Fibroblast of lung (primary cell): ENCODE measurements around the gene RAB40B. TPM values are rescaled to one million over a fixed set of nuclear protein-coding genes. Genes with fewer than 3 reads are reported as not detected.

ENCODE experiments used
- DNase-seq, 2 donors: peaks; one replicate each; pipeline versions ENCODE4 v3.0.0 to v3.0.0-alpha.2; 2010; ENCODE audit warnings: low read depth in 2 of 2
- H2AFZ ChIP-seq: 2 replicates; pipeline ENCODE4 v1.5.1; 2012; ENCODE audit warnings: low read length, control low read depth, inconsistent platforms
- H3K27ac ChIP-seq: 2 replicates; pipeline ENCODE4 v1.5.1; 2011; ENCODE audit warnings: low read length, control low read depth; ENCODE audit not compliant: insufficient read depth
- H3K27me3 ChIP-seq: 2 replicates; pipeline ENCODE4 v1.5.1; 2011; ENCODE audit warnings: mild to moderate bottlenecking, low read length; ENCODE audit not compliant: control insufficient read depth, insufficient read depth
- H3K36me3 ChIP-seq: 2 replicates; pipeline ENCODE4 v1.5.1; 2011; ENCODE audit warnings: low read length; ENCODE audit not compliant: control insufficient read depth, insufficient read depth
- H3K4me1 ChIP-seq: 2 replicates; pipeline ENCODE4 v1.5.1; 2011; ENCODE audit warnings: low read length; ENCODE audit not compliant: control insufficient read depth, insufficient read depth; ENCODE audit errors: extremely low read depth
- H3K4me2 ChIP-seq: 2 replicates; pipeline ENCODE4 v1.5.1; 2011; ENCODE audit warnings: low read length, control low read depth; ENCODE audit not compliant: insufficient read depth; ENCODE audit errors: extremely low read depth
- H3K4me3 ChIP-seq, 4 experiments: fragments of 200-600 bp in 1 of 4; sonication (generic) in 1 of 4; replicated peaks in 1 of 4; 2 replicates each; pipeline ENCODE4 v1.5.1; 2011 to 2016; ENCODE audit warnings: low read length in 4 of 4, low read depth in 3 of 4, mild to moderate bottlenecking in 3 of 4, control low read depth in 2 of 4, inconsistent platforms in 1 of 4, mixed read lengths in 1 of 4; ENCODE audit not compliant: insufficient read depth in 1 of 4; ENCODE audit errors: control extremely low read depth in 1 of 4
- H3K79me2 ChIP-seq: 2 replicates; pipeline ENCODE4 v1.5.1; 2012; ENCODE audit warnings: mild to moderate bottlenecking, low read length, inconsistent platforms; ENCODE audit not compliant: control insufficient read depth, insufficient read depth
- H3K9ac ChIP-seq: 2 replicates; pipeline ENCODE4 v1.5.1; 2011; ENCODE audit warnings: mild to moderate bottlenecking, low read length, control low read depth; ENCODE audit not compliant: insufficient read depth
- H3K9me3 ChIP-seq: 2 replicates; pipeline ENCODE4 v1.5.1; 2012; ENCODE audit warnings: low read depth, low read length; ENCODE audit not compliant: control insufficient read depth, insufficient read depth
- H4K20me1 ChIP-seq: 2 replicates; pipeline ENCODE4 v1.5.1; 2011; ENCODE audit warnings: low read length; ENCODE audit not compliant: control insufficient read depth, insufficient read depth; ENCODE audit errors: extremely low read depth
- CTCF ChIP-seq, 2 donors: IDR thresholded peaks in 1 of 2; conservative IDR thresholded peaks in 1 of 2; 1 replicate in 1 of 2; 2 replicates in 1 of 2; pipeline ENCODE4 v1.5.1; 2011 to 2012; ENCODE audit warnings: low read length in 2 of 2, control low read depth in 1 of 2, inconsistent platforms in 1 of 2, low read depth in 1 of 2, mild to moderate bottlenecking in 1 of 2
- EZH2 ChIP-seq: IDR thresholded peaks from 2 replicates; pipeline ENCODE4 v1.5.1; 2012; ENCODE audit warnings: low read length, control low read depth, mild to moderate bottlenecking; ENCODE audit errors: missing control alignments
- polyA plus RNA-seq, 2 donors: library from polyadenylated mRNA; depleted of rRNA in 1 of 2; stranded (reverse) in 1 of 2; unstranded in 1 of 2; fragments of >200 nt; gene quantifications; 2 replicates each; pipeline ENCODE4 v1.2.1, GENCODE V29; 2011 to 2012; ENCODE audit warnings: missing spikeins in 1 of 2
- total RNA-seq: library from RNA; depleted of rRNA; stranded (reverse); fragments of >200 nt; gene quantifications from 2 replicates; pipeline ENCODE4 v1.2.1, GENCODE V29; 2014

The RAB40B gene
- total and polyA plus RNA-seq, 2 donors (not counting 1 experiment from before 2014, with no cell fraction given): 3.3 TPM

DNA sequence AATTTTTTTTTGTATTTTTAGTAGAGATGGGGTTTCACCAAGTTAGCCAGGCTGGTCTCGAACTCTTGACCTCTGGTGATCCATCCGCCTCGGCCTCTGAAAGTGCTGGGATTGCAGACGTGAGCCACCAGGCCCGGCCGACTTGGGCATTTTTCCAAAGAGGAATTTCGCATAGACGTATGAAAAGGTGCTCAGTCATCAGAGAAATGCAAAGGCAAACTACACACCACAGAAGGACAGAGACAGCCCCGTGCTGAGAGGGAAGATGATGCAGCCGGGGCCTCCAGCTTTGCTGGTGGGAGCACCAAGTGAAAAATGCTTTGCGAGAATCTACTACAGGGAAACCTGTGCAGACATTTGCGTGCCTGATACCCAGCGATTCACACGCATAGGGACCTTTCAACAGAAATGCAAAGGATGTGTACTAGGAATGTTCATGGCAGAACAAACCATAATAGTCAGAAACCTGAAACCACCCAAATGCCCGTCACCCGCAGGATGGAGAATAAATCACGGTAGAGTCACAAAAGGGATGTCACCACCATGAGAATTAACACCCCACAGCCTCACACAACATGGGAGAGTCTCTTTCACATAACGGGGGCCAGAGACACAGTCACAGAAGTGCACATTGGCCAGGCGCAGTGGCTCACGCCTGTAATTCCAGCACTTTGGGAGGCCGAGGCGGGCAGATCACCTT lies 5.2 kb downstream of the RAB40B start:
- Histone ChIP-seq H3K36me3 (no peaks in the 10 kb centered on the region), H4K20me1 (no peaks in the 10 kb centered on the region), H3K4me1 (peaks cover 2% of the 10 kb centered on the region), H3K4me3 (no peak overlapping the region), H3K79me2 (no peaks in the 10 kb centered on the region), H3K4me2 (no peak overlapping the region), H2AFZ (no peak overlapping the region), H3K9me3 (no peaks in the 10 kb centered on the region), H3K27ac (no peak overlapping the region), H3K27me3 (peaks cover 6% of the 10 kb centered on the region), H3K9ac (no peak overlapping the region)
- no peak for DNase-seq
- TF ChIP-seq CTCF (conservative IDR thresholded peaks at IDR 0.05 in 1 of 2, IDR thresholded peaks at IDR 0.05 in 1 of 2; ENCODE audit: low read depth in 1 of 2, low read length in 2 of 2): no peak
- no peak for TF ChIP-seq EZH2

DNA sequence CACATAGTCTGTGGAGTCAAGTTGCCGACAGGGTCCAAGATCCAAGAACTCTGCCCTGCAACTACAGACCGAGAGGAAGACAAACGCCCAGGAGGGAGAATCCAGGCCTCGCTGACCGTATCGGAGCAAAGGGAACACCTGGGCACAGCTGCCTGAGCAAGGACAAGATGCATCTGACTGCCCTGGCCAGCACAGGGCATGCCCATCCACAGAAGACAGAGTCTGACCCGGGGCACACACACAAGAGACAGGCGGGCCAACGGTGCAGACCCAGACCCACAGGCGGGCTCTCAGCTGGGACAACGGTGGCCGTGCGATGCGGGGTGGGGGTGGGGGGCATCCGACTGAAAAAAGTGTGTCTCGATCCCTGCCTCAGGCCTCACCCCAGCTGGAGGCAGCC lies 6.2 kb downstream of the RAB40B start:
- H3K4me3 ChIP-seq: no peak overlapping the region
- TF ChIP-seq EZH2 (no peak), CTCF (conservative IDR thresholded peaks at IDR 0.05 in 1 of 2, IDR thresholded peaks at IDR 0.05 in 1 of 2; ENCODE audit: low read depth in 1 of 2, low read length in 2 of 2) (no peak)
- peaks cover 4% of the 10 kb centered on the region for H3K27me3 ChIP-seq
- peaks cover under 1% of the 10 kb centered on the region for H3K4me1 ChIP-seq
- no peaks in the 10 kb centered on the region for H3K36me3 ChIP-seq
- H3K9me3 ChIP-seq: no peaks in the 10 kb centered on the region
- no peaks in the 10 kb centered on the region for H4K20me1 ChIP-seq
- H3K9ac ChIP-seq: no peak overlapping the region
- no peak overlapping the region for H3K4me2 ChIP-seq
- DNase-seq: no peak
- H3K79me2 ChIP-seq: no peaks in the 10 kb centered on the region
- no peak overlapping the region for H3K27ac ChIP-seq
- no peak overlapping the region for H2AFZ ChIP-seq

DNA sequence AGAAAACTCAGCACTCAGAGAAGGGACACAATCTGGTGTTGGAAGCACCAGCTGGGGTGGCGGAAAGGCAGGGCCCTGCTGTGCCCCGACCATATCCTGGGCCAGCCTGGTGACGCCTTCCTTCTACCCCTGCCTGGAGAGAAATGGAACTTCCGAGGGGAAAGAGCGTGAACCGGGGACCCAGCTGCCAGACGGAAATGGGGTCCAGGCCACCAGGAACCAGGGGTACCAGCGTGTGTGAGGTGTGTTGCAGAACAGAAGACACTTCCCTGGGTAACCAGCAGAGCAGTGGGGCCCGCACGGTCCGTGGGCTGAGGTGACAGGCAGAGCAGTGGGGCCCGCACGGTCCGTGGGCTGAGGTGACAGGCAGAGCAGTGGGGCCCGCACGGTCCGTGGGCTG lies 6.8 kb downstream of the RAB40B start:
- no peaks in the 10 kb centered on the region for H3K27me3 ChIP-seq
- no peaks in the 10 kb centered on the region for H3K36me3 ChIP-seq
- no peak overlapping the region for H3K4me3 ChIP-seq
- H3K9me3 ChIP-seq: no peaks in the 10 kb centered on the region
- no peak overlapping the region for H3K27ac ChIP-seq
- H3K79me2 ChIP-seq: no peaks in the 10 kb centered on the region
- H3K9ac ChIP-seq: no peak overlapping the region
- no peak overlapping the region for H3K4me2 ChIP-seq
- H3K4me1 ChIP-seq: no peaks in the 10 kb centered on the region
- TF ChIP-seq EZH2 (no peak), CTCF (conservative IDR thresholded peaks at IDR 0.05 in 1 of 2, IDR thresholded peaks at IDR 0.05 in 1 of 2; ENCODE audit: low read depth in 1 of 2, low read length in 2 of 2) (no peak)
- DNase-seq: no peak
- no peaks in the 10 kb centered on the region for H4K20me1 ChIP-seq
- H2AFZ ChIP-seq: no peak overlapping the region
